ENCODE measurements around the gene TUNAR.

DNA sequence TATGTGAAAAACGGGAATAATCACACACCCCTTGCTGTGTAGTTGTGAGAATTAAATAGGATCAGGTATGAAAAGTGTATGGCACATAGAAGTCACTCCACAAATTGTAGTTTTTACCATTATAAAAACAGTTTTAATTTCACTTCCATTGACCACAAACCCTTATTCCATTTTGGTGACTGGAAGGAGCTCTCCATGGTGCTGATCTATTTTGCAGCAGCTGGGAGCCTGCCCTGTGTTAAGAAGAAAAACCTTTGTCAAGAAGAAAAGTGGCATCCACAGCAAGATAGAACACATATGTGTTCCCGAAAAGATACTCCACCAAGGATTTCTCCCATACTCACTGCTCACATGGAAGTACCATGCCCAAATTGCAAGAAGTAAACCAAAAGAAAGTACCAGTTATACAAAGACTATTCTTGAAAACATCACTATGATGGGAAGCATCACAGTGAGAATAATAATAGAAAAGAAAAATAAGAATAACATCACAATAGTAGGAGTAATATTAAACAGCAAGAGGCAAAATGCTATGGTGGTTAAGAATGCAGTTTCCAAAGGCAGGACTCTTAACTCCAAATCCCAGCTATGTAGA is 58.7 kb downstream of the TUNAR start:
- TF ChIP-seq, protein P1, sequence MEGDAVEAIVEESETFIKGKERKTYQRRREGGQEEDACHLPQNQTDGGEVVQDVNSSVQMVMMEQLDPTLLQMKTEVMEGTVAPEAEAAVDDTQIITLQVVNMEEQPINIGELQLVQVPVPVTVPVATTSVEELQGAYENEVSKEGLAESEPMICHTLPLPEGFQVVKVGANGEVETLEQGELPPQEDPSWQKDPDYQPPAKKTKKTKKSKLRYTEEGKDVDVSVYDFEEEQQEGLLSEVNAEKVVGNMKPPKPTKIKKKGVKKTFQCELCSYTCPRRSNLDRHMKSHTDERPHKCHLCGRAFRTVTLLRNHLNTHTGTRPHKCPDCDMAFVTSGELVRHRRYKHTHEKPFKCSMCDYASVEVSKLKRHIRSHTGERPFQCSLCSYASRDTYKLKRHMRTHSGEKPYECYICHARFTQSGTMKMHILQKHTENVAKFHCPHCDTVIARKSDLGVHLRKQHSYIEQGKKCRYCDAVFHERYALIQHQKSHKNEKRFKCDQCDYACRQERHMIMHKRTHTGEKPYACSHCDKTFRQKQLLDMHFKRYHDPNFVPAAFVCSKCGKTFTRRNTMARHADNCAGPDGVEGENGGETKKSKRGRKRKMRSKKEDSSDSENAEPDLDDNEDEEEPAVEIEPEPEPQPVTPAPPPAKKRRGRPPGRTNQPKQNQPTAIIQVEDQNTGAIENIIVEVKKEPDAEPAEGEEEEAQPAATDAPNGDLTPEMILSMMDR (IDR thresholded peaks at IDR 0.05) = no peak
- no peak for TF ChIP-seq POLR2A (IDR thresholded peaks at IDR 0.05)
